Osteoblast (primary cell): ENCODE data around the gene USP7. TPM values are rescaled to one million over a fixed set of nuclear protein-coding genes. Genes with fewer than 3 reads are reported as not detected.

Experiments
- DNase-seq: peaks from one replicate; pipeline ENCODE4 v3.0.0; 2011; ENCODE audit warnings: low spot score, mixed read lengths; ENCODE audit not compliant: insufficient read length; ENCODE audit errors: missing footprints
- H2AFZ ChIP-seq: 2 replicates; pipeline ENCODE4 v1.6.0; 2011; ENCODE audit warnings: mild to moderate bottlenecking, low read length
- H3K27ac ChIP-seq: 2 replicates; pipeline ENCODE4 v1.5.1; 2011; ENCODE audit warnings: mild to moderate bottlenecking, low read depth, low read length, moderate library complexity
- H3K27me3 ChIP-seq: 2 replicates; pipeline ENCODE4 v1.6.0; 2012; ENCODE audit warnings: mild to moderate bottlenecking, control low read depth, inconsistent platforms, low read length, moderate library complexity; ENCODE audit not compliant: insufficient read depth
- H3K36me3 ChIP-seq: 2 replicates; pipeline ENCODE4 v1.5.1; 2011; ENCODE audit warnings: mild to moderate bottlenecking, low read length, control low read depth, moderate library complexity; ENCODE audit not compliant: insufficient read depth
- H3K4me1 ChIP-seq: 2 replicates; pipeline ENCODE4 v1.5.1; 2011; ENCODE audit warnings: mild to moderate bottlenecking, low read length, control low read depth, moderate library complexity; ENCODE audit not compliant: insufficient read depth
- H3K4me2 ChIP-seq: 2 replicates; pipeline ENCODE4 v1.6.0; 2011; ENCODE audit warnings: mild to moderate bottlenecking, low read length; ENCODE audit not compliant: insufficient read depth
- H3K4me3 ChIP-seq: fragments of 200-600 bp; sonication (generic); 3 replicates; pipeline ENCODE4 v1.5.1; 2012; ENCODE audit warnings: mild to moderate bottlenecking, low read length, inconsistent platforms; ENCODE audit not compliant: insufficient read depth
- H3K79me2 ChIP-seq: 2 replicates; pipeline ENCODE4 v1.6.0; 2012; ENCODE audit warnings: mild to moderate bottlenecking, low read length, control low read depth, inconsistent platforms; ENCODE audit not compliant: insufficient read depth
- H3K9me3 ChIP-seq: 2 replicates; pipeline ENCODE4 v1.5.1; 2011; ENCODE audit warnings: low read depth, low read length, control low read depth
- H4K20me1 ChIP-seq: 2 replicates; pipeline ENCODE4 v1.6.0; 2012; ENCODE audit warnings: mild to moderate bottlenecking, low read length, control low read depth; ENCODE audit not compliant: insufficient read depth
- CTCF ChIP-seq: IDR thresholded peaks from 2 replicates; pipeline ENCODE4 v1.5.1; 2011; ENCODE audit warnings: mild to moderate bottlenecking, low read depth, low read length, moderate library complexity; ENCODE audit errors: extremely low read depth
- total RNA-seq: library from RNA; depleted of rRNA; stranded (reverse); fragments of >200 nt; gene quantifications from 2 replicates; pipeline ENCODE4 v1.2.3, GENCODE V29; 2012

USP7 gene
- total RNA-seq, 1 donor: 51.4 TPM

GRCh38 chr16:8929086-8929748 is 34.5 kb downstream of the USP7 start:
- no peak for TF ChIP-seq CTCF
- Histone ChIP-seq H3K4me3 (no peak overlapping the region), H3K9me3 (no peaks in the 10 kb centered on the region), H2AFZ (no peak overlapping the region), H3K27me3 (no peaks in the 10 kb centered on the region), H3K27ac (no peak overlapping the region), H3K4me2 (no peak overlapping the region), H3K4me1 (no peaks in the 10 kb centered on the region), H3K79me2 (peaks cover 96% of the 10 kb centered on the region), H4K20me1 (peaks cover 93% of the 10 kb centered on the region), H3K36me3 (peaks cover 29% of the 10 kb centered on the region)
- DNase-seq: no peak

GRCh38 chr16:8928467-8928957 is 35.2 kb downstream of the USP7 start:
- Histone ChIP-seq H3K4me1 (no peaks in the 10 kb centered on the region), H4K20me1 (peaks cover 93% of the 10 kb centered on the region), H3K9me3 (no peaks in the 10 kb centered on the region), H3K27ac (no peak overlapping the region), H2AFZ (no peak overlapping the region), H3K27me3 (no peaks in the 10 kb centered on the region), H3K4me3 (no peak overlapping the region), H3K4me2 (no peak overlapping the region), H3K36me3 (peaks cover 35% of the 10 kb centered on the region), H3K79me2 (peaks cover 96% of the 10 kb centered on the region)
- DNase-seq: no peak
- TF ChIP-seq CTCF: no peak

- Histone ChIP-seq H3K4me3 (no peak overlapping the region), H4K20me1 (peaks cover 88% of the 10 kb centered on the region), H3K4me1 (no peaks in the 10 kb centered on the region), H2AFZ (no peak overlapping the region), H3K27ac (no peak overlapping the region), H3K9me3 (no peaks in the 10 kb centered on the region), H3K4me2 (no peak overlapping the region), H3K36me3 (peaks cover 52% of the 10 kb centered on the region), H3K27me3 (no peaks in the 10 kb centered on the region), H3K79me2 (peaks cover 93% of the 10 kb centered on the region)
- no peak for TF ChIP-seq CTCF
- DNase-seq: no peak
Measured at GRCh38 chr16:8926827-8927226, 36.9 kb downstream of the USP7 start.

DNA sequence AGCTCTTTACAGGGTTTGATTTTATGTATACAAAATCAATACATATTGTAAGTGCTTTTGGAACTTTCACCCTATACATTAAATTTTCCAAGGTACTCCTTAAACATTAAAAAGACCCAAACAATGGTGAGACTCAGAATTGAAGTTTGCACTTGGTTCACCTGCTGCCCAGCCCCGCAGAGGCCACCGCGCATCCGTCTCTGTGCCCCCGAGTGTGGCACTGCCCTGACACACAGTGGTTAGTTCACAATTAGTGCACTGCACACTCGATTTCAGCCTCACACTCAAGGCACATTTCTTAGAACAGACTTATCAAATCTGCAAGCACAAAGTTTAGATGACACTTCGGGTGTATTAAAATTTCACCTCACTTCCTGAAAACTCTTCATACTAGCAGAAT is 38.3 kb downstream of the USP7 start:
- Histone ChIP-seq H3K27ac (no peak overlapping the region), H3K27me3 (no peaks in the 10 kb centered on the region), H3K9me3 (no peaks in the 10 kb centered on the region), H2AFZ (no peak overlapping the region), H3K79me2 (peaks cover 89% of the 10 kb centered on the region), H3K4me2 (no peak overlapping the region), H4K20me1 (peaks cover 79% of the 10 kb centered on the region), H3K4me3 (no peak overlapping the region), H3K36me3 (peaks cover 65% of the 10 kb centered on the region), H3K4me1 (no peaks in the 10 kb centered on the region)
- no peak for TF ChIP-seq CTCF
- DNase-seq: no peak
